Measurements from ENCODE around the gene TBC1D14. TPM values are rescaled to one million over a fixed set of nuclear protein-coding genes. Genes with fewer than 3 reads are reported as not detected.

Gene TBC1D14
- total and polyA plus RNA-seq, 9 of the 15 experiments (the other 6 are each of a cell fraction or from before 2014, with no cell fraction given) = 2.1 to 59.6 (median 44.8) TPM

- TF ChIP-seq CREB5 (CRISPR knock-in tag; IDR thresholded peaks at IDR 0.05) (no peak), HES1 (IDR thresholded peaks at IDR 0.05; ENCODE audit: low read depth) (peak; percentile 97), NR3C1 (CRISPR knock-in tag; IDR thresholded peaks at IDR 0.05) (no peak), CTBP1 (IDR thresholded peaks at IDR 0.05; ENCODE audit: borderline replicate concordance) (peak; percentile 97), ARID2 (IDR thresholded peaks at IDR 0.05) (no peak), ZNF511 (CRISPR knock-in tag; IDR thresholded peaks at IDR 0.05) (no peak), SAFB2 (IDR thresholded peaks at IDR 0.05; ENCODE audit: borderline replicate concordance, low read depth, low read length, severe bottlenecking) (no peak), NR2C2 (CRISPR knock-in tag; IDR thresholded peaks at IDR 0.05) (no peak; the same call in 1 of the 2 replicates), NR2C2 (tag; IDR thresholded peaks at IDR 0.05) (peak; percentile 33; the same call in 1 of the 2 replicates), ZNF449 (CRISPR knock-in tag; IDR thresholded peaks at IDR 0.05) (no peak), EZH2 (IDR thresholded peaks at IDR 0.05; ENCODE audit: borderline replicate concordance, low read depth, low read length) (no peak), CBX8 (IDR thresholded peaks at IDR 0.05; ENCODE audit: borderline replicate concordance, extremely low read depth, low read depth, low read length, poor library complexity, severe bottlenecking) (no peak), RAD51 (IDR thresholded peaks at IDR 0.05; ENCODE audit: borderline replicate concordance, low read depth) (no peak), SREBF2 (CRISPR knock-in tag; IDR thresholded peaks at IDR 0.05) (no peak), HEY1 (CRISPR knock-in tag; IDR thresholded peaks at IDR 0.05; ENCODE audit: borderline replicate concordance) (no peak), TRIM28 (IDR thresholded peaks at IDR 0.05) (no peak), STAG1 (CRISPR knock-in tag; IDR thresholded peaks at IDR 0.05; ENCODE audit: borderline replicate concordance) (no peak), BRF2 (IDR thresholded peaks at IDR 0.05; ENCODE audit: borderline replicate concordance, insufficient read depth, insufficient read length) (no peak), MEF2D (tag; conservative IDR thresholded peaks at IDR 0.05; ENCODE audit: low read depth) (no peak), LCOR (CRISPR knock-in tag; IDR thresholded peaks at IDR 0.05) (0 out of 2 replicates have a peak, but pooled peaks have one; percentile 69), SRSF9 (IDR thresholded peaks at IDR 0.05; ENCODE audit: borderline replicate concordance, low read depth, low read length) (no peak), SMARCA5 (IDR thresholded peaks at IDR 0.05) (no peak), CAMTA2 (CRISPR knock-in tag; conservative IDR thresholded peaks at IDR 0.05) (no peak), BHLHE40 (IDR thresholded peaks at IDR 0.05; ENCODE audit: low read length) (peak; percentile 72), ZKSCAN8 (CRISPR knock-in tag; IDR thresholded peaks at IDR 0.05) (no peak)
Observed at GRCh38 chr4:6925357-6925836, 15.8 kb downstream of the TBC1D14 start (continued).

Data from K562 (cell line).